GM18867 (cell line): Measurements from ENCODE around the gene MORN1.
"Not testable (repeated sequence)": the region's sequence is repeated elsewhere in the genome, so short reads cannot be mapped to it uniquely, and the experiment has no call there.

Experiments used
- ATAC-seq: cut with Tn5 transposase; IDR thresholded peaks from one replicate; pipeline ENCODE4 v1.9.1; 2021; ENCODE audit warnings: mild to moderate bottlenecking, moderate library complexity; ENCODE audit not compliant: unreplicated experiment

Gene MORN1

DNA sequence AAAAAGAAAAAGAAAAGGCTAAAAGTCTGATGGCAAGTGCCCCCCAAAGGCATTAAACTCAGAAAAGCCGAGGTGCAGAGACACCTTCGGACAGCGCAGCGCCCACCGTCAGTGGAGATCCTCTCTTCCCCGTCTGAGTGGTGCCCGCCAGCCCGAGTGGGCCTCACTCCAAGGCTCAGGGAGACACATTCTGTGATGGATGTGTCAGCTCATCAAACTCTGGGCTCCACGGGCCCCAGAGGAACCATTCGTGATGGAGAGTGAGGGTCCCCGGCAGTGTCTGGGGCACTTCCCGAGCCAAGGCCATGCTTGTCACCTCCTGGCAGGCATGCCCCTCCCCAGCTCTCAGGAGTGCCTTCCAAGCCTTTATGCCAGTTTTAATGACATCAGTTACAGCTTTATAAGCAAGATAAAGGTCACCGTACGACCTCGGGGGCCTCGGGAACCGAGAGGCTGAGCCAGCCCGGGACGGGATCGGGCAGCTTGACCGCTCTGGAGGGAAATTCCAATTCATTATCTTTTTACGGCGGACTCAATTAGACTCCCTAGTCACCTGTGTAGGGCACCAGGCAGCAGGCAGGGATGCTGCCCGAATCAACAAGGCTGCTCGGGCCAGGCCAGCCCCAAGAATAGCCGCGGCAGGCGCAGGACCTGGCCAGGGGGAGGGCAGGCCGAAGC, 49.5 kb downstream of the MORN1 start:
- no peak for ATAC-seq

DNA sequence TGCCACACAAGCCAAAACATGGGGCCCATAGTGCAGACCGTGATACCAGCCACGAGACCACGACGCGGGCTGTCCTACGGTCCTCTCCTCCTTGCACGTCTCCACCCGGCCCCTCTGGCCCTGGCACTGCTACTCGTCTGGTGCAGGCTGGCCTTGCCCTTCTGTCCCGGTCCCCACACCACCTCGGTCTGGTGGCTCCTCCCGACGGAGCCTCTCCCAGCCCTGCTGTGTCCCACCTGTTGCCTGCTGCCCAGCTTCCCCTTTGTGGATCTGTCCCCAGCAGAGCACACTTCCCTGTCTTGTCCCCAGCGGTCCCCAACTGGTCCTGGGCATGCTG, 50.5 kb downstream of the MORN1 start:
- no peak for ATAC-seq

GRCh38 chr1:2340086-2340917, 51.1 kb downstream of the MORN1 start:
- no peak for ATAC-seq

DNA sequence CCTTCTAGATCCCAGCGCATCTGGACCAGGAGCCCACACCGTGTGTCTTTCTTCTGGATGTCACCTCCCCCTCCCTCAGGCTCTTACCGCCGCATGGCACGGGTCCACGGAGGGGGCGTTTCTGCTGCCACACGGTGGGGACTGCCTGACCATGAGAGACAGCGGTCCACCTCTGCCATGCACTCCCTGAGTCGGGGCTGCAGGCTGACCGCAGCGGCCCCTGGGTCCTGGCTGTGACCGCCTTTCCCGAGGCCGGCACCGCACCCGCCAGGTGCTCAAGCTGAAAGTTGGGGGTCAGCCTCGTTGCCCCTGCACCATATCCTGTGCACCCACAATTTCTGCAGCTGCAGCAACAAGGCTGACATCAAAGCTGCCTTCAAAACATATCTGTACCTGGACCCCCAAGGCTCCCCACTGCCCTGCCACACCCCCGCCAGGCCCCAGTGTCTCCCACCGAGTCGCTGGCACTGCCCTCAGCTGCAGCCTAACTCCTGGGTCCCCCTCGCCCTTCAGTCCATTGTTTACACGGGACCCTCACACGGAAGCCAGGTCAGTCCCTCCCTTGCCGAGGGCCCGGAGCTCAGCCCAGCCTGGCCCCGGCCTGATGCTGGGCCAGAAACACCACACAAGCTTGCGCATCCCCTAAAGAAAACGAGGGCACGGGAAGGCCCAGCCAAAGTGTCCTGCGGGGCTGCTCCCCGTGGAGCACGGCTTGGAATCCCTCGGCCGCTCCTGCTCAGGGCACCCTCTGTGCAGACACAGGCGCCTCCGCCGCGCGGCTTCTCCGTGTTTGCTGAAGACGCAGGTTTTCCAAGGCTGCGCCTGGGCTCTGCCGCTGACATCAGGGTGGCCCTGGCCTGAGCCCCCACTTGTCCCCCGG, 51.9 kb downstream of the MORN1 start:
- ATAC-seq = no peak

- ATAC-seq = no peak
Measured at GRCh38 chr1:2337501-2337900, 53.9 kb downstream of the MORN1 start.

DNA sequence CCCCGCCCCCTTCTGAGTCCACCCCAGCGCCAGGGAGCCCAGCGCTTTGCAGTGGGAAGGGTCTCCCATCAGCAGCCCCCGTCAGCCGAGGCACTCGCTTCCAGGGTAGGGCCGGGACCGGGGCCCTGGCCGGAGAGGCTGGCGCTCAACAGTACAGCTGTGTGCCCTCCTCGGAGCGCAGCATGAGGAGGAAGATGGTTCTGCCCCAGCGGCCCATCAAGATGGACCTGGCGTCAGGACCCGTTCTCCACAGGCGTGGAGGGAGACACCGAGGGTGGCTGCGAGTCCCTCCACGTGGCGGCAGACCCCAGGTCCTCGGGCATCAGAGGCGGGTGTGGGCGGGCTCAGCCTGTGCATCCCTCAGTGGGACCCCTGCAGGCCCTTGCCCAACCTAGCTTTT, 54.3 kb downstream of the MORN1 start:
- no peak for ATAC-seq

DNA sequence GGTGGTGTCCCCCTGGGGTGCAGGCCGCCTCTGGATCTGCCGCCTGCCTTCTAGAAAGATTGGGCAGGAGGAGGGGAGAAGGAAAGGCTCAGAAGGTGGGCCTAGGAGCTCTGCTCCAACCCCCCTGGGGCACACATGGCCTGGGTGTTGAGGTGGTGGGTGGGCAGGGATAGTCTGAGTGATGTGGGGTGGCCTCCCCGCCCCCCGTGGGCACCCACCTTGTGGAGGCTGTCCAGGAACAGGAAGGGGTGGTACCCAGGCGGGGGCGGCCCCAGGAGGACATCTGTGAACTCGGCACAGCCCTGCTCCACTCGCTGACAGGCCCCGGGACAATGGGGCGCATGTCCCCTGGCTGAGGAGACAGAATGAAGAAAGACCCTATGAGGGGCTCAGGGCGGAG, 54.9 kb downstream of the MORN1 start:
- ATAC-seq = no peak

DNA sequence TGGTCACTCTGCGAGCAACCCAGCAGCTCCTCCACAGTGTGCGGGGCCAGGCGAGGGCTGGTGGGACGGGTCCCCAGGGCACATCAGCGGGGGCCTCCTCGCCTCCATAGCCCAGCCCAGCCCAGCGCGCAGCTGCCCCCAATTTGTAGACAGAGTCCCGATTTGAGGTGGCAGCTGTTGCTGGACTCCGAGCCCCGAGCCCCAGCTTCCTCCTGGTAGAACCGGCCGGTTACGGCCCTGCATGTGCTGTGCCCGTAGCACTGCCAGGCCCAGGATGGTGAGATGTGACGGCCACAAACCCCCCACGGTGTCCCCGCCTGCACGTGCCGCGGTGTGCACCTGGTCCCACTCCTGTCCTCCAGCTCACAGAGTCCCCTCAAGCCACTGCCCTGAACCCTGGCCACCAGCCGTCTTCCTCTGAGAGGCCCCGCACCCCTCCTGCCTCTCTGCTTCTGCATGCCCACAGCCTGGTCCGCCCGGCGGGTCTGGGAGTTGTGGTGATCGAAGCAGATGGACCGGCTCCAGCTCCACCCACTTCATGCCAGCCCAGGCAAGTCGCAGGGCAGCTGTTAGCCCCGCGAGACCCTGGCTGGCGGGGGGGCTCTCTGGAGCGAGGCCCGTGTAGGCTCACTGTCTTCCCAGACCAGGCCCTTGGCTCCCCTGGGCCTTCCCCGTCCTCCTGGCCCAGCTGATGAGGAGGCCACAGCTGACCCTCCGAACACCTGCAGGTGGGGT, 55.5 kb downstream of the MORN1 start:
- no peak for ATAC-seq

- ATAC-seq = no peak
Measured at GRCh38 chr1:2334883-2335534, 56.3 kb downstream of the MORN1 start.

DNA sequence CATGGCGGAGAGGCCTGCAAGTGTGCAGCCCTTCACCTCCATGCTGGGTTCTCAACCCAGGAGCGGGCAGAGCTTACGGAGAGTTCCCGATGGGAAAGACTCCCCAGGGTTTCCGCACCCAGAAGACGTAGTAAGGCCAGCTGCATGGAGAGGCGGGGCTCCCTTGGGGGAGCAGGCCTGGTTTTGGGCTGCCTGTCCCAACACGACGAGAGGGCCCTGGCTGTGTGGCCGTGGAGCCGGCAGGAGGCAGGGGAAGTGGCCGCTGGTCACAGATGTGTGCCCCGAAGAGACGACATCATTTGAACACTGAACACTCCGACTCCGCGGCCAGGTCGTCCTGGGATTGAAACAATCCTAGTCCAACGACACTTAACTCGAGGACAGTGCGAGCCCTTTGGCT, 57.0 kb downstream of the MORN1 start:
- ATAC-seq = no peak

DNA sequence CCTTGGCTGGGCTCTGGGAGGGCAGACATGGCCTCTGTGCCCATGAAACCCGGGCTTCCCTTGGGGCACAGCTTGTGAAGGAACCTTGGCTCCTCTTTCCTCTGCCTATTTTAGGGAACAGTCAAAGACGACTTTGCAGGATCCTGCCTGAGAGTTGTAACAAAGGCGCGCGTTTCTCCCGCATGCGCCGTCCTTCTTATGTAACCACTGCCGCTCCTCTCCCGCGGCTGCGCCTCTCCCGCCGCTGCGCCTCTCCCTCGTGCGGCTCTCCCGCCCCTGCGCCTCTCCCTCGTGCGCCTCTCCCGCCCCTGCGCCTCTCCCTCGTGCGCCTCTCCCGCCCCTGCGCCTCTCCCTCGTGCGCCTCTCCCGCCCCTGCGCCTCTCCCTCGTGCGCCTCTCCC, 59.8 kb downstream of the MORN1 start:
- not testable (repeated sequence) for ATAC-seq

DNA sequence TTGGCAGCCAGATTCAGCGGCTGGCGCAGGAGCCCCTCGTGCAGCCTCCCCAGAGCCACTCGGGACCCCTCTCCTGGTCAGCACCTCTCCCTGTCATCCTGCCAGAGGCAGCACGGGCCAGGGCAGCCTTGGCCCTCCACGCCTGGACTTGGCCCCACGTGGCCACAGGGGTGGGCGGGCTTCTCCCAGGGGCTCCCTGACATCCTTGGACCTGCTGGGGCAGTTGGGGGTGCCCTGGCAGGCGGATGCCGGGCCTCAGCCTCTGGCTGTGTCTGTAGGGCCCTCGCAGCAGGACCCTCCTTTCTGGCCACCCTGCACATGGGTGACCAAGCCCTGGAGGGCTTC, 60.2 kb downstream of the MORN1 start:
- no peak for ATAC-seq

DNA sequence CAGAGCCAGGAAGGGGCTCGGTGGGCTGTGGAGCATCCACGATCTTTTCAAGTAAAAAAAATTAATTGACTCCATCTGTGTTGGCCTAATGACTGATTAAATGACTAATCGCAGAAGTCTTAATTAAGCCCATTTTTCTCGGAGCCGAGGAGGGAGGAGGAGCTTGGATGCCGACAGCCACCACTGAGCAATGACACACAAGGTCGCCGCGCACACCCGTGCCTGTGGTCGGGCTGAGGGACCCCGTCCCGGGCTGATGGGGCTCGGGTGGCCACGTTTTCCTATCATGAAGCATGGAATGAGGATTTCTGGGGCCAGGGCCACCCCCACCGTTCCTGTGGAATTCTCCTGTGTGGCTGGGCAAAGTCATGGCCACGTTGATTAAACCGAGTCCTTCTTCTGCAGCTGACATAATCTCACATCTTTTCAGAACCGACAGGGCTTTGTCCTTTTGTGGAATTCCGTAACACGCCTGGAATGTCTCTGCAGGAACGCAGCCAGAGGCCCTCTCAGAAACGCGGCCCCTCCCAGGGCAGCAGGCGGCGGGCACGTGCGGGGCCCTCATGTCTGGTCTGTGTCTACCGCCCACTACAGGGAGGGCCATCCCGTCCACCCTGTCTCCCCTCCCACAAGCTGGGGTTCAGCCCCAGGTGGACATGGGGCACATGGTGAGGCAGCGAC, 60.7 kb downstream of the MORN1 start:
- ATAC-seq = no peak

DNA sequence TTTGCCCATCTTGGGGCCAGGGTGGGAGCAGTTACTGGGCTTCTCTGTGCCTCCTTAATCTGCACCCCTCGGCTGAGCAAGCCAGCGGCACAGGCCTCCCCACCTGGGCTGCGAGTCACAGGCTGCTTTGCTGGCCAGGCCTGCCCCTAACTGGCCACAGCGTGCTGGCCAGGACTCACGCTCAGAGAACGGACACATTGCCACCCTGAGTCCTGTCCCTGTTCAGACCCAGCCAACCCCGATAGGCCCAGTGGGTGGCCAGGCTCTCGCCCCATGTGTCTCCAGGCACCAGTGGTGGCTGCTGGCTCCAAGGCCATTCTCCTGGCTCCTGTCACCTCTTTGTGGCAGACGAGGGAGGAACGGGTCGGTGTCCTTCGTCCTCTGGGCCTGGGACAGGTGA, 61.3 kb downstream of the MORN1 start:
- no peak for ATAC-seq

GRCh38 chr1:2328676-2329455, 62.5 kb downstream of the MORN1 start:
- ATAC-seq = no peak

GRCh38 chr1:2327841-2328240, 63.5 kb downstream of the MORN1 start:
- no peak for ATAC-seq

- ATAC-seq = not testable (repeated sequence)
Measured at GRCh38 chr1:2327162-2327561, 64.2 kb downstream of the MORN1 start.

- no peak for ATAC-seq
Measured at GRCh38 chr1:2326524-2326923, 64.8 kb downstream of the MORN1 start.
